Stimulated activated CD4-positive, alpha-beta T cell treated with anti-CD3 and anti-CD28 coated beads, Interleukin-1b, Interleukin-23, amount 100 ng/mL, for 24 hours (primary cell): ENCODE data around the gene DPAGT1.
A peak's percentile ranks its signal among the peaks of the same experiment; 100 is the strongest.
"Not testable (repeated sequence)": the region's sequence is repeated elsewhere in the genome, so short reads cannot be mapped to it uniquely, and the experiment has no call there.

ENCODE experiments used
- DNase-seq, 4 experiments: peaks; one replicate each; pipeline ENCODE4 v3.0.0-alpha.2; 2020; ENCODE audit warnings: low read depth in 4 of 4, low spot score in 1 of 4

The DPAGT1 gene

DNA sequence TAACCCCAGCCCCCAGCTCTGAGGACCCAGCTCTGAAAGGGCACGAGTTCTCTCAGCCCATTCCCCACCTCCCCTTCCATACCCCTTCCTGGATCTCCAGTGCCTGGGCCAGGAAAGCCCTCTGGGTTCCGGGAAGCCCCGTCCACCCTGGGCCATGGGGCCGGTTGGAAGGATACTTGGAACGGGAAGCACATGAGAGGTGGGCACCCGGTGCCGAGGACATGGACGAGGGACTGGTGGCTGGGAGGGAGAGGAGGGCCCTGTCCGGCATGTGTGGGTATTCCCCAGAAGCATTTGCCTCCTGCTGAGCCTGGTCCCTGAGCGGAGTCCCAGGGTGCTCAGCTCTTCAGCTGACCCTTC, 14.6 kb upstream of the DPAGT1 start:
- DNase-seq: no peak

- no peak for DNase-seq
Observed at GRCh38 chr11:119115484-119116234, 14.0 kb upstream of the DPAGT1 start.

DNA sequence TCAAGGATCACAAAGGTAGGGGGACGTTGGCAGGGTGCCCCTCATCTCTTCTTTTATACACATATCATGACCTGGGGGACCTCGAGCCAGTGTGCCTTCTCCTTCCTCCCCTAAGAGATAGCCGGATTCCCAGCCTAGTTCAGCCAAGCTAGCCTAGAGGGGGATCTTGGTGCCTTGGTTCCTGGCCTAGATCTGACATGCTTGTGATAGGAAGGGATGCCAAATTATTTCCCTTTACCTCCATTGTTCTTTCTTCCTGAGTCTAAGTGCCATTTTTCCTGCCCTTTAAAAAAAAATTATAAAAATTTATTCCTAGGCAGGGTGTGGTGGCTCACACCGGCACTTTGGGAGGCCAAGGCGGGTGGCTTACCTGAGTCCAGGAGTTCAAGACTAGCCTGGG, 12.7 kb upstream of the DPAGT1 start:
- no peak for DNase-seq

- DNase-seq: no peak
Observed at GRCh38 chr11:119113716-119114115, 12.1 kb upstream of the DPAGT1 start.

GRCh38 chr11:119112314-119113020, 10.8 kb upstream of the DPAGT1 start:
- DNase-seq: no peak

DNA sequence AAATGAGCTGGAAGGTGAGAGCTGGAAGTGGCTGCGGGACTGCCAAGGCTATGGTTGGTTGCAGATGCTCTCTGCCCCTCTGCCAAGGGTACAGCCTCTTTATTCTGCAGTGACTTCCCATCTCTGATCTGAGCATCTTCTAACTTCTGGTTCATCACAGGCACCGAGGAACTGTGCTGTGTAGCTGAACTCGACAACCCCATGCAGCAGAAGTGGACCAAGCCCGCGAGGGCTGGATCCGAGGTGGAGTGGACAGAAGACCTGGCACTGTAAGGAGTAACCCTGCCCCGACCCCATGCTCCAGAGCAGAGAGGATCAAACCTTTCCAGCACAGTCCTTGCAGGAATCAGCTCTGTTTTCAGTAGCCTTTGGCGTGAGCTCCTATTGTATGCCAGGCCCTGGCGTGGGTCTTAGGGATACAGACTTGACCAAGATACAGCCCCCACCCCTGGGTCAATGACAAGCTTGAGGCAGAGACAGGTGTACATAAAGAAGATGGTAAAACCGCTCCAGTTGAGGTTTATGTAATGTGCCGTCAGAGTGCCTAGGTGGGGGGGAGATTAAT, 9.8 kb upstream of the DPAGT1 start:
- DNase-seq: no peak

GRCh38 chr11:119110439-119110838, 8.8 kb upstream of the DPAGT1 start:
- DNase-seq: no peak

DNA sequence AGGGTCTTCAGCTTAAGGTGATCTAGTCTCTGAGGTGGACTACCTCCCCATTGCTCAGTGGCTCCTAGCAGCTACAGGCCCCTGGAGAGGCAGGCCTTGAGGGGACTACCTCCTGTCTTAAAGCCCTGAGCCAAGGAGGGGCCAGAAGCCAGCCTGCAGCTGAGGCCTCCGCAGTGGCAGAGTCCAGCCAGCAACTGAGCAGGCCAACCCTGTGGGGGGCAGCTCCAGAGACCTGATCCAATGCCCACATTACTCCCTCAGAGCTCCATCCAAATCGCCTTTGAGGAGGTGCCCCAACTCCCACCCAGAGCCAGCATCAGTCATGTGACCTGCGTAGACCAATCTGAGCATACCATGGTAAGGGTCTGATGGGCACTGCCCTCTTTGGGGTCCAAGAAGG, 8.2 kb upstream of the DPAGT1 start:
- DNase-seq: no peak

- no peak for DNase-seq
Observed at GRCh38 chr11:119108857-119109221, 7.2 kb upstream of the DPAGT1 start.

GRCh38 chr11:119108146-119108856, 6.6 kb upstream of the DPAGT1 start:
- DNase-seq: no peak

GRCh38 chr11:119107538-119108145, 6.0 kb upstream of the DPAGT1 start:
- DNase-seq: no peak

- DNase-seq: peak; percentile 67 to 88 (median 78)
Observed at GRCh38 chr11:119106564-119107537, 5.2 kb upstream of the DPAGT1 start, which contains the start of gene C2CD2L. C2CD2L (plus strand) TSS chr11:119107344; CDS start chr11:119107742, 398 bp downstream.

DNA sequence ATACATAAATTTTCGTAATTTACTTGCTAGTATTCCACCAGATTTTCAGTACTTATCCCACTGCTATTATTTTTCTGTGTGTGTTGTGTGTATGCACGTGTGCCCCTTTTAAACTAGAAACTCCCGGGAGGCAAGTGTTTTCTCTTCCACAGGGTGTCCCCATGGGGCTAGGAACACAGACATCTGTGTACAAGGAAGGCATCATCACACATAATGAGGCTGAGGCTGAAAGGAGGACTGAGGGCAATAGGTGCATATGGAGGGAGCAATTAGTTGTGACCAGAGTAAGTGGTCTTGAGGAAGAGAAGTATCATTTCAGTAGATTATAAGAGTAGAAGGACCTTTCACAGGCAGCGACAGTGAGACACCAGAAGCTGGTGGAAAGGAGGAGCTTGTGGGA, 2.1 kb upstream of the DPAGT1 start:
- DNase-seq: no peak

DNA sequence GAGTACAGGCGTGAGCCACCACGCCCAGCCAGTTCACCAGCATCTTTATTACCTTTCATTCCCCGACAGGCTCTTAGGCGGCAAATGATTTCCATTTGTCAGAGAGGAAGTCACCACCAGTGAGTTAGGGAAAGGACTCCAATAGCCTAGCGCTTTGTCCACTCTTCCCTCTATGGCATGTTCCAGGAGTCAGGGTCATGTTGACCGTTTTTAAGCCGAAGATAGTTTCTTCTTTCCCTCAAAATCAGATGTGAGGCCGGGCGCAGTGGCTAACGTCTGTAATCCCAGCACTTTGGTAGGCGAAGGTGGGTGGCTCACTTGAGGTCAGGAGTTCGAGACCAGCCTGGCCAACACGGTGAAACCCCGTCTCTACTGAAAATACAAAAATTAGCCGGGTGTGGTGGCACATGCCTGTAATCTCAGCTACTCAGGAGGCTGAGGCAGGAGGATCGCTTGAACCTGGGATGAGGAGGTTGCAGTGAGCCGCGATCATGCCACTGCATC, 1.6 kb upstream of the DPAGT1 start:
- DNase-seq: not testable (repeated sequence)

- no peak for DNase-seq
Observed at GRCh38 chr11:119100994-119101758, 477 bp downstream of the DPAGT1 start.

DNA sequence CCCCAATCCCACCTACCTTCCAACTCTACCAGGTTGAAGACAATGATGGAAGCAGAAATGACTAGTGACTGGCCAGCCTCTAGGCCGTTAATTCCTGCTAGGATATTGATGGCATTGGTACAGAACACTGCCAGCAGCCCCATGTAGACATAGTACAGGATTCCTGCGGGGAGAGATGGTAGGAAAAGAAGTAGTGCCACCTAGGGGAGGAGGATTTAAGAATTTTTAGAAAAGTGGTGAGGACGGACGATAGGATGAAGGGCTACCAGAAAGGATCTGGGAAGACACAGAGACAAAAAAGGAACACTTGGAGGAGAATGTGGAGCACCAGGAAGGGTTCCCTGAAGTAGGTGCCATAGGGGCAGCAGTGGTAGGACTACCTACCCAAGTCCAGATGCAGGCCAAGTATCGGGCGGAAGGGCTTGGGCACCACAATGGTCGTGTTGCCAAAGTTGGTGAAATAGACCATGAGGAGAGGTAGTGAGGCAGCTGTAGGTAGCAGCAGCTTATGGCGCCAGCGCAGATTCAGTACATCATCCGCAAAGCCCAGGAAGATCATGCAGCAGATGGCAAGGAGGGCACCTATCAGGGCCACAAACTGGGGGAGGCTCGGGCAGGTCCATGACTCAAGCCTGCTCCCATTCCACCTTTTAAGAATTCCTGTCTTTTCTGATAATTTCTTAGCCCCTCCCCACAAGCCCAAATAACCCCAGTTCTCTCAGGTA, 1.2 kb downstream of the DPAGT1 start:
- no peak for DNase-seq

- no peak for DNase-seq
Observed at GRCh38 chr11:119099711-119100110, 1.9 kb downstream of the DPAGT1 start.

GRCh38 chr11:119095066-119095880, 6.4 kb downstream of the DPAGT1 start:
- peak; percentile 93 to 99 (median 98) for DNase-seq
